OCI-LY7 (cell line): ENCODE data around the gene BFSP2.

Experiments
- EZH2phosphoT487 ChIP-seq: fragments of 200-600 bp; sonication (generic); IDR thresholded peaks from 2 replicates; pipeline ENCODE4 v1.6.1; 2018; ENCODE audit warnings: low read depth, borderline replicate concordance, mild to moderate bottlenecking, mixed run types, antibody characterized with exemption, low read length, moderate library complexity, mixed read lengths
- TF ChIP-seq, protein P1 (sequence below): fragments of 200-600 bp; sonication (generic); conservative IDR thresholded peaks from 2 replicates; pipeline ENCODE4 v1.5.1; 2014; ENCODE audit warnings: mild to moderate bottlenecking, antibody characterized with exemption, low read length, moderate library complexity, mixed read lengths

DNA sequence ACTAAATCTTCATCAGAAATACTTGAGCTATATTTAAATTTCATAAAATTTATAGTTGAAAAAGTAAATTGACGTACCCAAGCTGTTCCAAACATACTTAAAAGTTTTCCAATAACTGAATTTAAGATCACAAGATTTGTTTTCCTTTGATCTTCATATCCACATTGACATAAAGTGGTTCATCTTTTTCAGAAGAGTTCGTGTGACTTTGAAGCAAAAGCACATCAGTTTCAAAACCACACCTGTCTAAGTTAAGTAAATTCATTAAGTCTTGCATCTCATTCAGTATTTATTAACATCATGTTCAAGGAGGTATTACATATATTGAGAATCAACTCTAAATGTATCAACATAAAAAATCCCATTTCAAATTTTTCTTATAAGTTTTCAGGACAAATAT, 79.5 kb downstream of the BFSP2 start:
- TF ChIP-seq, protein P1, sequence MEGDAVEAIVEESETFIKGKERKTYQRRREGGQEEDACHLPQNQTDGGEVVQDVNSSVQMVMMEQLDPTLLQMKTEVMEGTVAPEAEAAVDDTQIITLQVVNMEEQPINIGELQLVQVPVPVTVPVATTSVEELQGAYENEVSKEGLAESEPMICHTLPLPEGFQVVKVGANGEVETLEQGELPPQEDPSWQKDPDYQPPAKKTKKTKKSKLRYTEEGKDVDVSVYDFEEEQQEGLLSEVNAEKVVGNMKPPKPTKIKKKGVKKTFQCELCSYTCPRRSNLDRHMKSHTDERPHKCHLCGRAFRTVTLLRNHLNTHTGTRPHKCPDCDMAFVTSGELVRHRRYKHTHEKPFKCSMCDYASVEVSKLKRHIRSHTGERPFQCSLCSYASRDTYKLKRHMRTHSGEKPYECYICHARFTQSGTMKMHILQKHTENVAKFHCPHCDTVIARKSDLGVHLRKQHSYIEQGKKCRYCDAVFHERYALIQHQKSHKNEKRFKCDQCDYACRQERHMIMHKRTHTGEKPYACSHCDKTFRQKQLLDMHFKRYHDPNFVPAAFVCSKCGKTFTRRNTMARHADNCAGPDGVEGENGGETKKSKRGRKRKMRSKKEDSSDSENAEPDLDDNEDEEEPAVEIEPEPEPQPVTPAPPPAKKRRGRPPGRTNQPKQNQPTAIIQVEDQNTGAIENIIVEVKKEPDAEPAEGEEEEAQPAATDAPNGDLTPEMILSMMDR, result no peak
- TF ChIP-seq EZH2phosphoT487, result no peak
